ENCODE data around the gene GNAL. TPM values are rescaled to one million over a fixed set of nuclear protein-coding genes. Genes with fewer than 3 reads are reported as not detected.
A peak's percentile ranks its signal among the peaks of the same experiment; 100 is the strongest.
"Not testable (repeated sequence)": the region's sequence is repeated elsewhere in the genome, so short reads cannot be mapped to it uniquely, and the experiment has no call there.

GNAL gene
- total and polyA plus RNA-seq, 8 donors = under 0.01 to 6.7 (median 1.8) TPM

DNA sequence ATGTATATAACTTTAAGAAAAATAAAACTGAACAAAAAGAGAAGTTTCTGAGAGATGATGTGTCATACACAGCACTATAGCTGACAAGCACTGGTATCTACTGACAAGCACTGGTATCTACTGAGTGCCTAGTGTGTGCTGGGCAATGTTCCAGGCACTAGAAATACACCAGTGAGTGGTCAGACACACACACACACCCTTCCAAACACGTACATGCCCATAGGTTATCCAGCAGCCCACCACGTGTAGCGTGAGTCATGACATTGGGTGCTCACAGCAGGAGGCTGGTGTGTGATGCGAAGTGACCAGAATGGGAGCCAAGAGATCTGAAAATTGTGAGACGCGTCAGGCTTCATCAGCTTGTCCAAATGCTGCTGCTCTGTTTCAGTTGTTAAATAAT, 12.2 kb upstream of the GNAL start:
- Histone ChIP-seq H3K36me3 (no peaks in the 10 kb centered on the region), H3K27ac (no peak overlapping the region), H3K9me3 (no peaks in the 10 kb centered on the region), H3K27me3 (peaks cover 0 to 41% (median 3%) of the 10 kb centered on the region in 3 donors), H3K4me1 (no peaks in the 10 kb centered on the region), H3K4me3 (no peak overlapping the region)
- TF ChIP-seq, protein P1, sequence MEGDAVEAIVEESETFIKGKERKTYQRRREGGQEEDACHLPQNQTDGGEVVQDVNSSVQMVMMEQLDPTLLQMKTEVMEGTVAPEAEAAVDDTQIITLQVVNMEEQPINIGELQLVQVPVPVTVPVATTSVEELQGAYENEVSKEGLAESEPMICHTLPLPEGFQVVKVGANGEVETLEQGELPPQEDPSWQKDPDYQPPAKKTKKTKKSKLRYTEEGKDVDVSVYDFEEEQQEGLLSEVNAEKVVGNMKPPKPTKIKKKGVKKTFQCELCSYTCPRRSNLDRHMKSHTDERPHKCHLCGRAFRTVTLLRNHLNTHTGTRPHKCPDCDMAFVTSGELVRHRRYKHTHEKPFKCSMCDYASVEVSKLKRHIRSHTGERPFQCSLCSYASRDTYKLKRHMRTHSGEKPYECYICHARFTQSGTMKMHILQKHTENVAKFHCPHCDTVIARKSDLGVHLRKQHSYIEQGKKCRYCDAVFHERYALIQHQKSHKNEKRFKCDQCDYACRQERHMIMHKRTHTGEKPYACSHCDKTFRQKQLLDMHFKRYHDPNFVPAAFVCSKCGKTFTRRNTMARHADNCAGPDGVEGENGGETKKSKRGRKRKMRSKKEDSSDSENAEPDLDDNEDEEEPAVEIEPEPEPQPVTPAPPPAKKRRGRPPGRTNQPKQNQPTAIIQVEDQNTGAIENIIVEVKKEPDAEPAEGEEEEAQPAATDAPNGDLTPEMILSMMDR (IDR thresholded peaks at IDR 0.05) = no peak
- TF ChIP-seq POLR2AphosphoS5 (IDR thresholded peaks at IDR 0.05) = no peak
- TF ChIP-seq POLR2A (IDR thresholded peaks at IDR 0.05) = no peak
- WGBS, 5 donors = 69 to 80% (median 78%) methylated on average over 6 of the region's 6 CpGs
- intact Hi-C loops (cut with DNase I; ENCODE audit: low total_unique reads) = no loop called here
- DNase-seq = no peak

DNA sequence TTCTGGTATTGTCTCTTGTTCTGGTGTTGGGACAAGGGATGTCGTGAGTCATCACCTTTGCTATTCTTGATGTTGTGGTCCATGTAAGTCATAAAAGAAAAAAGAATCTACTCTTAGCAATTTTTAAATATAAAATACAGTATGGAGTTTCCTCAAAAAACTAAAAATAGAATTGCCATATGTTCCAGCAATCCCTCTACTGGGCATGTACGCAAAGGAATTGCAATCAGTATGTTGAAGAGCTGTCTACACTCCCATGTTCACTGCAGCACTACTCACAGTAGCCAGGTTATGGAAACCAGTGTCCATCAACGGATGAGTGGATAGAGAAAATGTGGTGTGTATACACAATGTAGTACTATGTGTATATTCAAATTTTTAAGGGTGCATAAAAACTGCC, 10.9 kb upstream of the GNAL start:
- Histone ChIP-seq H3K36me3 (no peaks in the 10 kb centered on the region), H3K4me1 (no peaks in the 10 kb centered on the region), H3K9me3 (no peaks in the 10 kb centered on the region), H3K4me3 (no peak overlapping the region), H3K27me3 (peaks cover 0 to 28% (median 0%) of the 10 kb centered on the region in 3 donors), H3K27ac (no peak overlapping the region)
- 78 to 86% (median 84%) methylated on average over 3 of the region's 3 CpGs for WGBS, 5 donors
- DNase-seq = no peak
- TF ChIP-seq POLR2A (IDR thresholded peaks at IDR 0.05) (no peak), POLR2AphosphoS5 (IDR thresholded peaks at IDR 0.05) (no peak), EP300 (IDR thresholded peaks at IDR 0.05) (no peak)
- TF ChIP-seq, protein P1 (IDR thresholded peaks at IDR 0.05) = no peak
- intact Hi-C loops (cut with DNase I; ENCODE audit: low total_unique reads) = no loop called here

DNA sequence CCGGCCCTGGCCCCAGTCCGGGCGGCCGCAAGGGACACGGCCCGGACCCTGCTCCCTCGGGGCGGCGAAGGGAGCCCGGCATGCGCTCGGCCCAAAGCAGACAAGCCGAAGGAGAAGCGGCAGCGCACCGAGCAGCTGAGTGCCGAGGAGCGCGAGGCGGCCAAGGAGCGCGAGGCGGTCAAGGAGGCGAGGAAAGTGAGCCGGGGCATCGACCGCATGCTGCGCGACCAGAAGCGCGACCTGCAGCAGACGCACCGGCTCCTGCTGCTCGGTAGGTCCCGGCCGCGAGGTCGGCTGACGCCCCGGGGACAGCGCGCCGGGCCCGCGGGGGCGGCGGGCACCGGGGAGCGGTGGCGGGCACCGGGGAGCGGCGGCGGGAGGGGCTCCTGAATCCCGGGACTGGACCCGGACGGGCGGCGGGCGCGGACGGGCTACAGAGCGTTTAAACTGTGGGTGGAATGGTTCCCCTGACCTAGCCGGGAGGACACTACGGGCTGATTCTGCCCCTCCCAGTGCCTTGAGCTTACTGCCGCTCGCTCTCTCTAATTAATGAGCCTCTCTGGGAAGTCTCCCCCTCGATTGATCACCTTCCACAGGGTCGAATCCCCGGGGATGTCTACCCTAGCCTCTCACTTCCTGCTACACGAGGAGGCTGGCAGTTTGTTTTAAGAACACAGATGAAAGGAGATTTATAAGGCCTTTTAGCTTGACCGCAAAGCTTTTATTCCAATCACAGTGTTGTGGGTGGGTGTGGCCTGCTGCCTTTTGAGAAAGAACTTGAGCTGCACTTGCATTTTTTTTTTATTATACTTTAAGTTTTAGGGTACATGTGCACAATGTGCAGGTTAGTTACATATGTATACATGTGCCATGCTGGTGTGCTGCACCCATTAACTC, 853 bp downstream of the GNAL start:
- intact Hi-C loops (cut with DNase I; ENCODE audit: low total_unique reads) = no loop called here
- Histone ChIP-seq H3K27ac (peak overlapping the region; percentile 13 to 82 (median 64)), H3K27me3 (peaks cover 0 to 27% (median 13%) of the 10 kb centered on the region in 3 donors), H3K4me3 (peak overlapping the region; percentile 65 to 88 (median 72)), H3K9me3 (no peaks in the 10 kb centered on the region), H3K4me1 (peaks cover 13 to 22% (median 20%) of the 10 kb centered on the region in 4 donors), H3K36me3 (no peaks in the 10 kb centered on the region)
- 1 to 3% (median 2%) methylated on average over 7 to 72 of the region's 72 CpGs for WGBS, 5 donors
- DNase-seq = peak; percentile 29 to 72
- TF ChIP-seq, protein P1 (IDR thresholded peaks at IDR 0.05) = no peak
- TF ChIP-seq EP300 (IDR thresholded peaks at IDR 0.05) (no peak), POLR2A (IDR thresholded peaks at IDR 0.05) (no peak), POLR2AphosphoS5 (IDR thresholded peaks at IDR 0.05) (no peak)

DNA sequence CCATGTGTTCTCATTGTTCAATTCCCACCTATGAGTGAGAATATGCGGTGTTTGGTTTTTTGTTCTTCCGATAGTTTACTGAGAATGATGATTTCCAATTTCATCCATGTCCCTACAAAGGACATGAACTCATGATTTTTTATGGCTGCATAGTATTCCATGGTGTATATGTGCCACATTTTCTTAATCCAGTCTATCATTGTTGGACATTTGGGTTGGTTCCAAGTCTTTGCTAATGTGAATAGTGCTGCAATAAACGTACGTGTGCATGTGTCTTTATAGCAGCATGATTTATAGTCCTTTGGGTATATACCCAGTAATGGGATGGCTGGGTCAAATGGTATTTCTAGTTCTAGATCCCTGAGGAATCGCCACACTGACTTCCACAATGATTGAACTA, 1.6 kb downstream of the GNAL start:
- WGBS, 5 donors = 58 to 94% (median 85%) methylated on average over 3 to 4 of the region's 5 CpGs

DNA sequence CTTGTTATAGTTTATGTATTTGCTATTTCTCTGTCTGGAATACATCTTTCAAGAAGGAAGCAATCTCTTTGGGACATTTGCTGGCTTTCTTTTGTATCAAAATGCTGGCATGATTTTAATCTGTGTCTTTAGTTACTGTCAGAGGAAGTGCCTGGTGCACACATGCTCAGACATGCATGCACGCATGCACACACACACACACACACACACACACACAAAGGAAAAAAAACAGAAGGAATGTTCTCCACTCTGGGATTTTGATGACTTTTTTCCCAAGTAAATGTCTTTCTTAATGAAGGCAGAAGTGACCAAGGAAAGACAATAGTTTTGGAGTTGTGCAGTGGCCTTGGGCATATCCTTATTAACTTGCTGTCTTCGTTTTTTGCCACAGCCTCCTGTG, 6.7 kb downstream of the GNAL start:
- 73 to 88% (median 85%) methylated on average over 2 of the region's 2 CpGs for WGBS, 5 donors
- no peaks in the 10 kb centered on the region for H3K27me3 ChIP-seq
- intact Hi-C loops (cut with DNase I; ENCODE audit: low total_unique reads) = no loop called here
- no peaks in the 10 kb centered on the region for H3K4me1 ChIP-seq
- no peak overlapping the region for H3K27ac ChIP-seq
- no peaks in the 10 kb centered on the region for H3K36me3 ChIP-seq
- no peak for DNase-seq
- no peaks in the 10 kb centered on the region for H3K9me3 ChIP-seq
- H3K4me3 ChIP-seq = no peak overlapping the region
- TF ChIP-seq EP300 (IDR thresholded peaks at IDR 0.05) = no peak
- no peak for TF ChIP-seq POLR2AphosphoS5 (IDR thresholded peaks at IDR 0.05)
- TF ChIP-seq POLR2A (IDR thresholded peaks at IDR 0.05) = no peak

More for the DNA sequence above, 1.6 kb downstream of the GNAL start:
- intact Hi-C loops (cut with DNase I; ENCODE audit: low total_unique reads); DNase-seq; H3K36me3 ChIP-seq; H3K27ac ChIP-seq; H3K9me3 ChIP-seq; H3K4me3 ChIP-seq: not testable (repeated sequence)
- Histone ChIP-seq H3K4me1 (peaks cover 13 to 22% (median 20%) of the 10 kb centered on the region in 4 donors), H3K27me3 (peaks cover 0 to 27% (median 13%) of the 10 kb centered on the region in 3 donors)
